GM10266 (cell line): ENCODE results near the gene CRYGN.

Experiments used
- DNase-seq: peaks from one replicate; pipeline ENCODE4 v3.0.0; 2012; ENCODE audit errors: extremely low spot score
- TF ChIP-seq, protein P1 (sequence below): IDR thresholded peaks from 2 replicates; pipeline ENCODE4 v1.5.1; 2012; ENCODE audit warnings: mild to moderate bottlenecking, low read depth; ENCODE audit not compliant: control insufficient read depth, insufficient read depth; ENCODE audit errors: missing control alignments

Gene CRYGN

DNA sequence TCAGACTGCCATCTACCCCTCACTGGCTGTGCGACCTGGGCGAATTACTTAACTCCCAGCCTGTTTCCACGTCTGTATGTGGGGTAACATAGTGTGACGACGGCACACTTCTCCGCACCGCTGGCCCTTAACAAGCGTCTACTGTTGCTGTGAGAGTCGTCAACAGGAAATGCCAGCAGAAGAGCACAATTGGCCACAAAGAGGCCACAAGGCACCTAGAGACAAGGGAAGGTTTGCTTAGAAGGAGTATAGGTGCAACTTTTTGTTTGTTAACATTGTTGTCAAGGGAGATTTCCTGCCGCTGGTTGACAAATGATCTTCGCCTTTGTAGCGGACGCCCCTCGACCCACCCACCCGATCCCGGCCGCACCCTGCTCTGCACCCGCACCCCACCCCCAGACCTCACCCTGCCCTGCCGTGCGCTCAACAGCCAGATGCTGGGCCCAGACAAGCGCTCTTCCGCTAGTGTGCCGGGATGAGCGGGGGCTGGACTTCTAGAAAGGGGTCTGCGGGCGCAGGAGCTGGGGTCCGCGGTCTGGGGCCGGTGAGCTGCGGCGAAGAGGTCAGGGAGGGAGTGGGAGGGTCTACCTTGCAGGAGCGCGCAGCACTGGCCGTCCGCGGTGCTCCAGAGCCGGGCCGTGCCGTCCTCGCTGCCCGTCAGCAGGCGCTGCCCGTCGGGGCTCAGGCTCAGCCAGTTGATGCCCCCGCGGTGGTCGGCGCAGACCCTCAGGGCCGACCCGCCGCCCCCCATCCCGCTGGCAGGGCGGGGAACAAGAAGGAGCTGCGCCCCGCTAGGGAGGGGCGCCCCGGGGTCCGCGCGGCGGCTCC lies 30.9 kb downstream of the CRYGN start:
- TF ChIP-seq, protein P1, sequence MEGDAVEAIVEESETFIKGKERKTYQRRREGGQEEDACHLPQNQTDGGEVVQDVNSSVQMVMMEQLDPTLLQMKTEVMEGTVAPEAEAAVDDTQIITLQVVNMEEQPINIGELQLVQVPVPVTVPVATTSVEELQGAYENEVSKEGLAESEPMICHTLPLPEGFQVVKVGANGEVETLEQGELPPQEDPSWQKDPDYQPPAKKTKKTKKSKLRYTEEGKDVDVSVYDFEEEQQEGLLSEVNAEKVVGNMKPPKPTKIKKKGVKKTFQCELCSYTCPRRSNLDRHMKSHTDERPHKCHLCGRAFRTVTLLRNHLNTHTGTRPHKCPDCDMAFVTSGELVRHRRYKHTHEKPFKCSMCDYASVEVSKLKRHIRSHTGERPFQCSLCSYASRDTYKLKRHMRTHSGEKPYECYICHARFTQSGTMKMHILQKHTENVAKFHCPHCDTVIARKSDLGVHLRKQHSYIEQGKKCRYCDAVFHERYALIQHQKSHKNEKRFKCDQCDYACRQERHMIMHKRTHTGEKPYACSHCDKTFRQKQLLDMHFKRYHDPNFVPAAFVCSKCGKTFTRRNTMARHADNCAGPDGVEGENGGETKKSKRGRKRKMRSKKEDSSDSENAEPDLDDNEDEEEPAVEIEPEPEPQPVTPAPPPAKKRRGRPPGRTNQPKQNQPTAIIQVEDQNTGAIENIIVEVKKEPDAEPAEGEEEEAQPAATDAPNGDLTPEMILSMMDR = no peak
- DNase-seq = no peak

DNA sequence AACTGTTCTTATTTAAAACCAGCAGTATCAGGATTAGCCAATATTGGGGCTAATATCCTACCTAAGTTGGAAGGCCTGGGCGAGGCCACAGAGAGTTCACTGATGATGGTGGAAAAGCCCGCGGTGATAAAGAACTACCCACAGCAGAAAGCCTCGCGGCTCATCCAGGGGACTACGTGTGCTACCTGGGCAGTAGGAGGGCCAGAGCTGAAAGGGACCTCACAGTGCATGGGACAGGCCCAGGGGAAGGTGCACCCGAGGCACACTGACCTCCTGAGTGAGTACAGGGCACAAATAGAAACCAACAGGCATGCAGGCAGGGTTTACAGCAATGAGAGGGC lies 31.5 kb downstream of the CRYGN start:
- DNase-seq = no peak
- TF ChIP-seq, protein P1 = no peak

DNA sequence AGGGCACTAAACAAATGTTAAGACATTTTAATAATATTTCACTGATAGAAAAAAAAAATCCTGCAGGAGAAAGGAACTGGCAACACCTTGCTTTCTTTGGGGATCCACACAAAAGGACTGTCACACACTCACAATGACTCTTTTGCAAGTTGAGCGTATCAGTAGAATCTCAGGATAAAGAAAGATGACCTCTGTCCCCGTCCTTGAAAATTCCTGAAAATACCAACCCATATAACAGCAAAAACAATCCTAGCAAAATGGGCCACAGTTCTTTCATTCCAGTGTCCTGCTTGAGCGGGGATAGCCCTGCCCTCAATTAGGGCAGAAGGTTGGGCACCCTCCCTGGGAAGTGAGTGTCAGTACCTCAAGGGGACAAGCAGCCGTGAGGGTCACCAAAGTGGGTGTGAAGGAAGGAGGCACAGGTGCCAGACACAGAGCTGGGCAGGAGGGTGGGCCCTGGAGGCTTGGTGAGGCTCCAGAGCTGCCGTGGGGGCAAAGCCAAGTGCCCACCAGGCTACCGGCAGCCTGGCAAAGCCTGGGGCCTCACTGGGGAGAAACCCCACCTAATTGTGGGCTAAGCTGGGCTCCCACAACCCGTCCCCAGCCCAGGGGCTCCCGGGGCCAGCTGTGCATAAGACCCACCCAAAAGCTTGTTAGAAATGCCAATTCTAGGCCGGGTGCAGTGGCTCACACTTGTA lies 32.9 kb downstream of the CRYGN start:
- TF ChIP-seq, protein P1 = no peak

DNA sequence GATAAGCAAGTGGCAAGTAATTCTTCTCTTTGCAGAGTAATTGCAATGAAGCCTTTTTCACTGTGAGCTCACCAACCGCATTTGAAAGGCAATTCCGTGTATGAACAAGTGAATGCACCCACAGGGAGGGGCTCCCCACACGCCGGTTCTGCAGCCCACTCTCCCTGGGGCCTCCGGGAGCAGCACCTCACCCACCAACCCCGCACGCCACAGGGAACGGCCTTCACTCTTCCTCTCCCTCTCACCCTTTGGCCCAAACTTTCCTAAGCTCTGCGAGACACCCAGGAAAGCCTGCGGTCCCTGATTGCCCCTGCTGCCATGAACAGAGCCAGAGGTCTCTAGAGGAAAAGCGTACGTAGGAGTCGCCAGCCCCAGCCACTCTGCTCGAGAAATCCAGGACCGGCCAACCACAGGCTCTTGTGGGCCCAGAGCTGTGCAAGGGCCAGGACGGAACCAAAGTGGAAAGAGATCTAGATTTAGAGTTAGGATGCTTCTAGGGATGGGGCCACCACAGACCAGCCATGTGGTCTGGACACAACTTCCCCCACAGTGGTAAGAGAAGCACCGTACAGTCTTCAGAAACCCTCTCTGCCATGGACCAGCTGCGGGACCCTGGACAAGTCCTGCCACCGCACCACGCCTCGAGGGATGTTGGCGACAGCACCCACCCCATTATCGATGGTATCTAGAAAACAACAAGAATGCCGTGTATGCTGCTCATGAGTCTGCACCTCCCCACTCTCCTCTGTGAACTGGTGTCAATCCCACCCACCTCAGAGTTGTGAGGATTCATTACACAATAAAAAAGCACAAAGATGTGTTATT lies 33.7 kb downstream of the CRYGN start:
- DNase-seq = no peak
- TF ChIP-seq, protein P1 = no peak

More for the DNA sequence above, 32.9 kb downstream of the CRYGN start:
- DNase-seq = no peak

DNA sequence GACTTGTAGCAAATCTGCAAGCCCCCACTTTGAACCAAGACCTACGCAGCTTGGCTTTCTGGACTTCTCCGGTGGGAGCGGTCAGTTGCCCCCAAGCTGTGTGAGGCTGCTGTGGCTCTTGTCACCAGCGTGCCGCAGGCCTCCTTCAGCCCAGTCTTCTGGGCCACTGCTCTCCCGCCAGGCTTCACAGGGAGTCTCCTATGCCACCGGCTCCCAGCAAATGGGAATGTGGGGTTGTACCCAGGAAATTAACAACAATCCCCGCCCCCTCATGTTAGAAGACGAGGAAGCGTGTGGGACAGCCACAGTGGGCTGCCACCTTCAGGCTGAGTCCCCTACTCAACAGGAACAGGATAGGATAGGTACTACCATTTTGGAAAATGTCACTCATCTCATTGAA lies 34.4 kb downstream of the CRYGN start:
- TF ChIP-seq, protein P1 = no peak
- no peak for DNase-seq

DNA sequence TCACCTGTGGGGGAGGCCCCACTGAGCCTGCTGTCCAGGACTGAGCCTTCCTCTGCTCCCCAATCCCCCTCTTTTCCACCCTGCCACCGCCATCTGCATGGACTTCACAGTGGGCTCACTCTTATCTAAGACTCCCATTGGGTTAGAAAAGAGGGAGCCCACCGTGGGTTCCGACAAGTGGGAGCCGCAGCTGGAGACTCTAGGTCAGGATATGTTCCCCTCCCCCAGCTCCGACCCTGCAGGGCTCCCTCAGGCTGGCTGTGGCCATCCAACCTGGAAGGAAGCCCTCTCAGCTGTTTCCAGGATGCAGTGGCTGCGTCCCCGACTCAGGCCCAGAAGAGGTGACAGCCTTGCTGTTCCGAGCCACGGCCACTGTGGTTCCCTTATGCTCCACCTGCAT lies 34.9 kb downstream of the CRYGN start:
- TF ChIP-seq, protein P1 = no peak
- DNase-seq = no peak
